ENCODE results near the gene EME1. TPM values are rescaled to one million over a fixed set of nuclear protein-coding genes. Genes with fewer than 3 reads are reported as not detected.

EME1 gene
- total and polyA plus RNA-seq, 2 of the 13 experiments (the other 11 are each of a cell fraction or from before 2014, with no cell fraction given) = 20.7 to 24.6 TPM

DNA sequence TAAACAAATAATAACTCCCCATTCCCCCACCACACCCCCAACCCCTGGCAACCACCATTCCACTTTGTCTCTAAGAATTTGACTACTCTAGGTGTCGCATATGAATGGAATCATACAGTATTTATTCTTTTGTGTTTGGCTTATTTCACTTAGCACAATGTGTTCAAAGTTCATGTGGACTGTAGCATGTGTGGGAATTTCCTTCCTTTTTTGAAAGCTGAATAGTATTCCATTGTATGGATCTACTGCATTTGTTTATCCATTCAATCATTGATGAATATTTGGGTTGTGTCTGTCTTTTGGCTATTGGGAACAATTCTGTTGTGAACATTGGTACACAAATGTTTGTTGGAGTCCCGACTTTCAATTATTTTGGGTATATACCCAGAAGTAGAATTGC is 49.7 kb downstream of the EME1 start:
- in situ Hi-C loops (cut with HindIII; ENCODE audit: extremely low pct_ligation_motif_present, low pct_unique_long_range_greater_than_20kb) (no loop called here), intact Hi-C loops (cut with micrococcal nuclease; ENCODE audit: unreplicated experiment) (loop anchor here (1.0 kb wide), 1 partner anchor 25 kb away; the partner anchor contains the start of gene LRRC59)
- Histone ChIP-seq H3K27ac (ENCODE audit: extremely low read length, insufficient read depth, low read length) (peak overlapping the region; percentile 42), H3K79me2 (ENCODE audit: insufficient read depth, low read length) (peaks cover 14% of the 10 kb centered on the region), H4K20me1 (ENCODE audit: insufficient read depth, low read length) (no peaks in the 10 kb centered on the region), H2AFZ (ENCODE audit: low read length) (no peak overlapping the region), H3K9ac (ENCODE audit: insufficient read depth, low read depth, low read length) (no peak overlapping the region), H3K4me1 (ENCODE audit: insufficient read depth, low read length) (peaks cover 69% of the 10 kb centered on the region), H3K27me3 (ENCODE audit: control insufficient read depth in 1 of 2, insufficient read depth in 2 of 2, low read length in 2 of 2) (no peaks in the 10 kb centered on the region; a peak in 1 of 5 replicates), H3K4me3 (replicated peaks in 1 of 3; ENCODE audit: insufficient read depth in 1 of 3, low read depth in 2 of 3, low read length in 3 of 3) (no peak overlapping the region), H3K4me2 (ENCODE audit: low read depth, low read length) (peak overlapping the region; percentile 100), H3K36me3 (replicated peaks in 1 of 2; ENCODE audit: control insufficient read depth in 1 of 2, insufficient read depth in 2 of 2, low read length in 2 of 2) (no peaks in the 10 kb centered on the region), H3K9me3 (ENCODE audit: low read length) (no peaks in the 10 kb centered on the region)
- DNase-seq (ENCODE audit: low spot score) (peak; percentile 89), FAIRE-seq (peak; percentile 69), ATAC-seq (no peak)
- 4% methylated on average over 2 of the region's 2 CpGs for WGBS (ENCODE audit: low lambda C conversion rate)
- CTCF ChIA-PET (ENCODE audit: low intra/inter-chr PET ratio, low total read pairs) = no interaction called here
- POLR2A ChIA-PET = interaction anchor here (3.6 kb wide), 1 partner anchor 25 kb away, joined by 29 read pairs; the partner anchor contains the start of gene LRRC59
- BruUV-seq (replicated peaks) = no TSS peak
- TF ChIP-seq NFKBIZ (CRISPR knock-in tag; IDR thresholded peaks at IDR 0.05) (no peak), HNF4A (CRISPR knock-in tag; IDR thresholded peaks at IDR 0.05) (peak; percentile 90), SPEN (CRISPR knock-in tag; IDR thresholded peaks at IDR 0.05; ENCODE audit: low read depth) (no peak), TEAD3 (CRISPR knock-in tag; optimal IDR thresholded peaks at IDR 0.05; ENCODE audit: borderline replicate concordance) (no peak), TCF7 (IDR thresholded peaks at IDR 0.05; ENCODE audit: low read depth) (no peak), ZNF30 (CRISPR knock-in tag; IDR thresholded peaks at IDR 0.05) (no peak), ZNF24 (IDR thresholded peaks at IDR 0.05) (0 out of 2 replicates have a peak, but pooled peaks have one; percentile 66), PHF5A (CRISPR knock-in tag; IDR thresholded peaks at IDR 0.05; ENCODE audit: low read depth, unreplicated experiment) (no peak), RCOR2 (CRISPR knock-in tag; IDR thresholded peaks at IDR 0.05) (peak; percentile 83), NPAS2 (CRISPR knock-in tag; IDR thresholded peaks at IDR 0.05; ENCODE audit: borderline replicate concordance) (no peak), NR2C2 (CRISPR knock-in tag; IDR thresholded peaks at IDR 0.05; ENCODE audit: borderline replicate concordance) (no peak), ELF3 (CRISPR knock-in tag; IDR thresholded peaks at IDR 0.05) (peak; percentile 71), ZNF296 (CRISPR knock-in tag; conservative IDR thresholded peaks at IDR 0.05) (no peak), ZNF713 (CRISPR knock-in tag; IDR thresholded peaks at IDR 0.05) (no peak)
- TF ChIP-seq, protein P1, sequence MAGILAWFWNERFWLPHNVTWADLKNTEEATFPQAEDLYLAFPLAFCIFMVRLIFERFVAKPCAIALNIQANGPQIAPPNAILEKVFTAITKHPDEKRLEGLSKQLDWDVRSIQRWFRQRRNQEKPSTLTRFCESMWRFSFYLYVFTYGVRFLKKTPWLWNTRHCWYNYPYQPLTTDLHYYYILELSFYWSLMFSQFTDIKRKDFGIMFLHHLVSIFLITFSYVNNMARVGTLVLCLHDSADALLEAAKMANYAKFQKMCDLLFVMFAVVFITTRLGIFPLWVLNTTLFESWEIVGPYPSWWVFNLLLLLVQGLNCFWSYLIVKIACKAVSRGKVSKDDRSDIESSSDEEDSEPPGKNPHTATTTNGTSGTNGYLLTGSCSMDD (CRISPR knock-in tag; IDR thresholded peaks at IDR 0.05) = no peak
- TF ChIP-seq, protein P2, sequence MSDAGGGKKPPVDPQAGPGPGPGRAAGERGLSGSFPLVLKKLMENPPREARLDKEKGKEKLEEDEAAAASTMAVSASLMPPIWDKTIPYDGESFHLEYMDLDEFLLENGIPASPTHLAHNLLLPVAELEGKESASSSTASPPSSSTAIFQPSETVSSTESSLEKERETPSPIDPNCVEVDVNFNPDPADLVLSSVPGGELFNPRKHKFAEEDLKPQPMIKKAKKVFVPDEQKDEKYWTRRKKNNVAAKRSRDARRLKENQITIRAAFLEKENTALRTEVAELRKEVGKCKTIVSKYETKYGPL (CRISPR knock-in tag; IDR thresholded peaks at IDR 0.05) = no peak
- TF ChIP-seq, protein P3, sequence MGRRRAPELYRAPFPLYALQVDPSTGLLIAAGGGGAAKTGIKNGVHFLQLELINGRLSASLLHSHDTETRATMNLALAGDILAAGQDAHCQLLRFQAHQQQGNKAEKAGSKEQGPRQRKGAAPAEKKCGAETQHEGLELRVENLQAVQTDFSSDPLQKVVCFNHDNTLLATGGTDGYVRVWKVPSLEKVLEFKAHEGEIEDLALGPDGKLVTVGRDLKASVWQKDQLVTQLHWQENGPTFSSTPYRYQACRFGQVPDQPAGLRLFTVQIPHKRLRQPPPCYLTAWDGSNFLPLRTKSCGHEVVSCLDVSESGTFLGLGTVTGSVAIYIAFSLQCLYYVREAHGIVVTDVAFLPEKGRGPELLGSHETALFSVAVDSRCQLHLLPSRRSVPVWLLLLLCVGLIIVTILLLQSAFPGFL (CRISPR knock-in tag; IDR thresholded peaks at IDR 0.05) = no peak
- TF ChIP-seq, protein P4, sequence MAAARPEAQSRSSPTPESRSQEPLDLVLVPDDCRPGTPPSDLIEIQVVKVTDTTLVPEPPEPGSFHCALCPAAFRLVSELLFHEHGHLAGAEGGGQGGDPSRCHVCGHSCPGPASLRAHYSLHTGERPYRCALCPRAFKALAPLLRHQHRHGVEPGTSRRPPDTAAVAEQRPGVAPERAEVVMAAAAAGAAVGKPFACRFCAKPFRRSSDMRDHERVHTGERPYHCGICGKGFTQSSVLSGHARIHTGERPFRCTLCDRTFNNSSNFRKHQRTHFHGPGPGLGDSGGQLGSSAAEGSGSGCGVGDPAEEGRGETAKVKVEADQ (CRISPR knock-in tag; IDR thresholded peaks at IDR 0.05; ENCODE audit: borderline replicate concordance) = no peak
- TF ChIP-seq, protein P5, sequence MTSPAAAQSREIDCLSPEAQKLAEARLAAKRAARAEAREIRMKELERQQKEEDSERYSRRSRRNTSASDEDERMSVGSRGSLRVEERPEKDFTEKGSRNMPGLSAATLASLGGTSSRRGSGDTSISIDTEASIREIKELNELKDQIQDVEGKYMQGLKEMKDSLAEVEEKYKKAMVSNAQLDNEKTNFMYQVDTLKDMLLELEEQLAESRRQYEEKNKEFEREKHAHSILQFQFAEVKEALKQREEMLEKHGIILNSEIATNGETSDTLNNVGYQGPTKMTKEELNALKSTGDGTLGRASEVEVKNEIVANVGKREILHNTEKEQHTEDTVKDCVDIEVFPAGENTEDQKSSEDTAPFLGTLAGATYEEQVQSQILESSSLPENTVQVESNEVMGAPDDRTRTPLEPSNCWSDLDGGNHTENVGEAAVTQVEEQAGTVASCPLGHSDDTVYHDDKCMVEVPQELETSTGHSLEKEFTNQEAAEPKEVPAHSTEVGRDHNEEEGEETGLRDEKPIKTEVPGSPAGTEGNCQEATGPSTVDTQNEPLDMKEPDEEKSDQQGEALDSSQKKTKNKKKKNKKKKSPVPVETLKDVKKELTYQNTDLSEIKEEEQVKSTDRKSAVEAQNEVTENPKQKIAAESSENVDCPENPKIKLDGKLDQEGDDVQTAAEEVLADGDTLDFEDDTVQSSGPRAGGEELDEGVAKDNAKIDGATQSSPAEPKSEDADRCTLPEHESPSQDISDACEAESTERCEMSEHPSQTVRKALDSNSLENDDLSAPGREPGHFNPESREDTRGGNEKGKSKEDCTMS (CRISPR knock-in tag; conservative IDR thresholded peaks at IDR 0.05) = no peak
